Colon (tissue), 2 donors: ENCODE measurements around the gene FIZ1.
"Not testable (repeated sequence)": the region's sequence is repeated elsewhere in the genome, so short reads cannot be mapped to it uniquely, and the experiment has no call there.

Source experiments
- FAIRE-seq: peaks from 2 replicates; lab custom pipeline; 2012; peaks lifted over from hg19 to GRCh38; lab: Jason Lieb, UNC
- donor health status: control.
- donor health status: control.

The FIZ1 gene

GRCh38 chr19:55576746-55577145 is 22.6 kb downstream of the FIZ1 start:
- no peak for FAIRE-seq

- not testable (repeated sequence) for FAIRE-seq
These were observed 25.4 kb downstream of the FIZ1 start for GRCh38 chr19:55573929-55574328.

- FAIRE-seq = not testable (repeated sequence)
These were observed 29.8 kb downstream of the FIZ1 start for GRCh38 chr19:55569477-55569876.

GRCh38 chr19:55567708-55568328 is 31.5 kb downstream of the FIZ1 start:
- no peak for FAIRE-seq

- FAIRE-seq = no peak
These were observed 32.5 kb downstream of the FIZ1 start for GRCh38 chr19:55566823-55567222.

- FAIRE-seq = no peak
These were observed 36.0 kb downstream of the FIZ1 start for GRCh38 chr19:55563261-55563690.

- FAIRE-seq = no peak
These were observed 39.6 kb downstream of the FIZ1 start for GRCh38 chr19:55559684-55560083.

GRCh38 chr19:55554741-55555152 is 44.6 kb downstream of the FIZ1 start:
- FAIRE-seq = no peak

- no peak for FAIRE-seq
These were observed 45.0 kb downstream of the FIZ1 start for GRCh38 chr19:55554302-55554701.

GRCh38 chr19:55553217-55554182 is 45.8 kb downstream of the FIZ1 start:
- FAIRE-seq = no peak

- FAIRE-seq = no peak
These were observed 46.7 kb downstream of the FIZ1 start for GRCh38 chr19:55552620-55553019.

- no peak for FAIRE-seq
These were observed 47.1 kb downstream of the FIZ1 start for GRCh38 chr19:55552206-55552605.

- FAIRE-seq = no peak
These were observed 49.0 kb downstream of the FIZ1 start for GRCh38 chr19:55550321-55550650.

- FAIRE-seq = no peak
These were observed 49.6 kb downstream of the FIZ1 start for GRCh38 chr19:55549500-55550320.

- FAIRE-seq = no peak
These were observed 52.3 kb downstream of the FIZ1 start for GRCh38 chr19:55546822-55547614.

- FAIRE-seq = no peak
These were observed 53.3 kb downstream of the FIZ1 start for GRCh38 chr19:55546011-55546410.

GRCh38 chr19:55545443-55545842 is 53.9 kb downstream of the FIZ1 start, which contains the start of gene SBK3:
TSS of gene SBK3 (minus strand) at chr19:55545543. CDS start at chr19:55545543, 0 bp downstream.
- no peak for FAIRE-seq

- FAIRE-seq = no peak
These were observed 54.4 kb downstream of the FIZ1 start for GRCh38 chr19:55544776-55545439.

GRCh38 chr19:55544014-55544413 is 55.3 kb downstream of the FIZ1 start:
- no peak for FAIRE-seq

- FAIRE-seq = no peak
These were observed 55.8 kb downstream of the FIZ1 start for GRCh38 chr19:55543567-55543966.

- FAIRE-seq = no peak
These were observed 56.9 kb downstream of the FIZ1 start for GRCh38 chr19:55542292-55542855.
